A549 (cell line): Measurements from ENCODE around the gene CCDC7. TPM values are rescaled to one million over a fixed set of nuclear protein-coding genes. Genes with fewer than 3 reads are reported as not detected.
"Not testable (repeated sequence)": the region's sequence is repeated elsewhere in the genome, so short reads cannot be mapped to it uniquely, and the experiment has no call there.

ENCODE experiments used
- ATAC-seq, 2 experiments: fragments of 200-7000 bp in 1 of 2; fragments of >200 bp in 1 of 2; cut with Nextera tagmentation in 1 of 2; cut with Tn5 transposase in 1 of 2; 3 replicates each; pipeline versions ENCODE4 v1.8.0 to v1.9.1; 2018 to 2020; ENCODE audit warnings: mild to moderate bottlenecking in 1 of 2, moderate library complexity in 1 of 2
- CTCF ChIA-PET: fragments of 300-600 bp; sonication (Branson Sonifier 250); formaldehyde crosslinking; extraction: SDS; loops from one replicate; lab custom pipeline; 2021; ENCODE audit warnings: antibody characterized with exemption, inconsistent platforms; lab: Yijun Ruan, JAX
- POLR2A ChIA-PET: fragments of 350-600 bp; formaldehyde crosslinking; extraction: SDS; loops from one replicate; lab custom pipeline; 2021; ENCODE audit warnings: antibody characterized with exemption, inconsistent platforms; lab: Yijun Ruan, JAX
- DNase-seq, 2 experiments: peaks; one replicate each; pipeline versions ENCODE4 v3.0.0 to v3.0.0-alpha.2; 2011 to 2016; ENCODE audit warnings: low read depth in 1 of 2, low spot score in 1 of 2
- FAIRE-seq: peaks from 2 replicates; lab custom pipeline; 2011; peaks lifted over from hg19 to GRCh38; lab: Jason Lieb, UNC
- H3K27ac ChIP-seq, 2 experiments: fragments of >200 bp; sonication (Bioruptor Twin); formaldehyde crosslinking; 3 replicates each; pipeline ENCODE4 v1.5.1; 2016 to 2017
- H3K4me1 ChIP-seq: fragments of >200 bp; sonication (Bioruptor Twin); formaldehyde crosslinking; 3 replicates; pipeline ENCODE4 v1.6.1; 2016
- H3K4me2 ChIP-seq: fragments of >200 bp; sonication (Bioruptor Twin); formaldehyde crosslinking; 3 replicates; pipeline ENCODE4 v1.6.1; 2016
- H3K4me3 ChIP-seq: fragments of >200 bp; sonication (Bioruptor Twin); formaldehyde crosslinking; 3 replicates; pipeline ENCODE4 v1.5.1; 2016
- H3K9me3 ChIP-seq: fragments of >200 bp; sonication (Bioruptor Twin); formaldehyde crosslinking; 3 replicates; pipeline ENCODE4 v1.6.1; 2016
- BCL3 ChIP-seq: fragments of >200 bp; sonication (Bioruptor Twin); formaldehyde crosslinking; IDR thresholded peaks from 3 replicates; pipeline ENCODE4 v1.6.1; 2016
- BHLHE40 ChIP-seq: IDR thresholded peaks from 2 replicates; pipeline ENCODE4 v1.6.1; 2012; ENCODE audit warnings: low read depth, low read length, inconsistent platforms
- CEBPB ChIP-seq, 2 experiments: fragments of >200 bp in 1 of 2; sonication (Bioruptor Twin) in 1 of 2; formaldehyde crosslinking in 1 of 2; IDR thresholded peaks; 2 replicates each; pipeline ENCODE4 v1.6.1; 2012 to 2016
- CHD2 ChIP-seq: fragments of 150-350 bp; IDR thresholded peaks from 2 replicates; pipeline ENCODE4 v1.6.1; 2014; ENCODE audit warnings: low read length; ENCODE audit not compliant: partially characterized antibody
- E2F6 ChIP-seq: IDR thresholded peaks from 2 replicates; pipeline ENCODE4 v1.6.1; 2012; ENCODE audit warnings: low read depth, borderline replicate concordance
- EHMT2 ChIP-seq: fragments of 200-600 bp; sonication (generic); IDR thresholded peaks from 2 replicates; pipeline ENCODE4 v1.6.1; 2016; ENCODE audit warnings: antibody characterized with exemption, low read depth, mild to moderate bottlenecking, moderate library complexity
- ELK1 ChIP-seq: fragments of 150-350 bp; IDR thresholded peaks from 2 replicates; pipeline ENCODE4 v1.6.1; 2014; ENCODE audit warnings: low read depth, mild to moderate bottlenecking, low read length
- FOSB ChIP-seq: fragments of 250-450 bp; sonication (Bioruptor Pico); IDR thresholded peaks from 2 replicates; pipeline ENCODE4 v1.5.0; 2020; ENCODE audit warnings: mild to moderate bottlenecking, moderate library complexity
- FOSL2 ChIP-seq, 2 experiments: fragments of 450-650 bp in 1 of 2; fragments of >200 bp in 1 of 2; sonication (Bioruptor Twin) in 1 of 2; formaldehyde crosslinking; IDR thresholded peaks; 2 replicates each; pipeline versions ENCODE4 v1.5.0 to v1.6.1; 2016 to 2020; ENCODE audit warnings: mild to moderate bottlenecking in 1 of 2, moderate library complexity in 1 of 2
- HEYL ChIP-seq: fragments of 250-450 bp; sonication (Bioruptor Pico); IDR thresholded peaks from 2 replicates; pipeline ENCODE4 v1.8.0; 2021; ENCODE audit warnings: mild to moderate bottlenecking, moderate library complexity
- HOXB13 ChIP-seq: fragments of 250-450 bp; sonication (Bioruptor Pico); IDR thresholded peaks from 2 replicates; pipeline ENCODE4 v1.5.0; 2020; ENCODE audit warnings: low read depth, mild to moderate bottlenecking, moderate library complexity
- JUNB ChIP-seq: fragments of >200 bp; sonication (Bioruptor Twin); formaldehyde crosslinking; IDR thresholded peaks from 2 replicates; pipeline ENCODE4 v1.6.1; 2016
- KDM1A ChIP-seq: fragments of 200-600 bp; sonication (generic); IDR thresholded peaks from 2 replicates; pipeline ENCODE4 v1.6.1; 2016; ENCODE audit warnings: low read depth, mild to moderate bottlenecking
- KDM5A ChIP-seq: fragments of 200-600 bp; sonication (generic); IDR thresholded peaks from 2 replicates; pipeline ENCODE4 v1.6.1; 2016; ENCODE audit warnings: antibody characterized with exemption, mild to moderate bottlenecking
- MAFK ChIP-seq: fragments of 450-650 bp; IDR thresholded peaks from 2 replicates; pipeline ENCODE4 v1.6.1; 2014; ENCODE audit not compliant: partially characterized antibody
- MYC ChIP-seq: IDR thresholded peaks from 2 replicates; pipeline ENCODE4 v1.6.1; 2012; ENCODE audit warnings: mild to moderate bottlenecking, inconsistent platforms, low read length, improper control_type of control experiment, borderline replicate concordance
- NFE2L2 ChIP-seq: fragments of 150-350 bp; conservative IDR thresholded peaks from 2 replicates; pipeline ENCODE4 v1.6.1; 2014; ENCODE audit warnings: low read length
- NPAS2 ChIP-seq: fragments of 250-450 bp; sonication (Bioruptor Pico); IDR thresholded peaks from 2 replicates; pipeline ENCODE4 v1.8.0; 2022; ENCODE audit warnings: mild to moderate bottlenecking, moderate library complexity, borderline replicate concordance
- PBX3 ChIP-seq: IDR thresholded peaks from 2 replicates; pipeline ENCODE4 v1.6.1; 2012
- PHF8 ChIP-seq: fragments of 200-600 bp; sonication (generic); IDR thresholded peaks from 2 replicates; pipeline ENCODE4 v1.6.1; 2016; ENCODE audit warnings: low read depth, mild to moderate bottlenecking, antibody characterized with exemption, moderate library complexity, borderline replicate concordance
- POLR2A ChIP-seq: IDR thresholded peaks from 2 replicates; pipeline ENCODE4 v1.6.1; 2012; ENCODE audit warnings: mild to moderate bottlenecking, low read length
- RAD21 ChIP-seq, 2 experiments: fragments of >200 bp in 1 of 2; sonication (Bioruptor Twin) in 1 of 2; formaldehyde crosslinking in 1 of 2; IDR thresholded peaks in 1 of 2; conservative IDR thresholded peaks in 1 of 2; 2 replicates in 1 of 2; 3 replicates in 1 of 2; pipeline ENCODE4 v1.6.1; 2012 to 2018; ENCODE audit warnings: inconsistent platforms in 1 of 2
- RFX5 ChIP-seq: fragments of 450-650 bp; IDR thresholded peaks from 2 replicates; pipeline ENCODE4 v1.7.1; 2014; ENCODE audit warnings: antibody characterized with exemption, mild to moderate bottlenecking, moderate library complexity
- RNF2 ChIP-seq: fragments of 200-600 bp; sonication (generic); IDR thresholded peaks from 2 replicates; pipeline ENCODE4 v1.6.1; 2016; ENCODE audit warnings: low read depth, mild to moderate bottlenecking, antibody characterized with exemption, moderate library complexity, borderline replicate concordance
- SMC3 ChIP-seq: fragments of >200 bp; sonication (Bioruptor Twin); formaldehyde crosslinking; IDR thresholded peaks from 3 replicates; pipeline ENCODE4 v1.6.1; 2018; ENCODE audit warnings: inconsistent platforms
- ZC3H11A ChIP-seq: fragments of 450-650 bp; IDR thresholded peaks from 2 replicates; pipeline ENCODE4 v1.6.1; 2014; ENCODE audit warnings: antibody characterized with exemption, mild to moderate bottlenecking
- ZFP36 ChIP-seq: fragments of 450-650 bp; IDR thresholded peaks from 2 replicates; pipeline ENCODE4 v1.6.1; 2014; ENCODE audit warnings: borderline replicate concordance; ENCODE audit not compliant: partially characterized antibody
- WGBS: methylation state at CpG from one replicate; pipeline ENCODE4 v1.1.6; 2017; ENCODE audit errors: missing lambda C conversion rate; 5-methylcytosine and 5-hydroxymethylcytosine counted together
- polyA plus RNA-seq, 4 experiments: library from polyadenylated mRNA; depleted of rRNA in 3 of 4; stranded (reverse); fragments of >200 nt; fragmentation: RNase III in 1 of 4; extraction: RNeasy Plus Mini Kit Qiagen cat#74134 plus additional on column Dnase treatment in 1 of 4; gene quantifications; 2 replicates in 3 of 4; 3 replicates in 1 of 4; pipeline ENCODE4 v1.2.3, GENCODE V29; 2011 to 2017
- TF ChIP-seq, protein P1 (sequence below): fragments of 450-650 bp; IDR thresholded peaks from 2 replicates; pipeline ENCODE4 v1.6.1; 2014; ENCODE audit warnings: antibody characterized with exemption

The CCDC7 gene
- polyA plus RNA-seq, 2 of the 4 experiments (the other 2 are of a cell fraction): 1.2 to 2.9 TPM

- CTCF ChIA-PET: no interaction called here
- ATAC-seq (no peak), FAIRE-seq (no peak), DNase-seq (no peak)
- POLR2A ChIA-PET: interaction anchor here (0.6 kb wide), 1 partner anchor 14 kb away, joined by 3 read pairs; no protein-coding TSS in a partner anchor
- H3K9me3 ChIP-seq: peaks cover 14% of the 10 kb centered on the region; the same call in 2 of the 3 replicates
- 53% methylated on average over 2 of the region's 2 CpGs for WGBS
- H3K27ac ChIP-seq: no peak overlapping the region
- H3K4me2 ChIP-seq: no peak overlapping the region
- H3K4me3 ChIP-seq: no peak overlapping the region
- TF ChIP-seq ZC3H11A: no peak
- no peak for TF ChIP-seq PBX3
- TF ChIP-seq KDM1A: no peak
- no peak for TF ChIP-seq CEBPB (IDR thresholded peaks at IDR 0.05)
- TF ChIP-seq RFX5: no peak
- no peak for TF ChIP-seq RNF2
- TF ChIP-seq KDM5A: no peak
- no peak for TF ChIP-seq ZFP36
- TF ChIP-seq ELK1: no peak
- TF ChIP-seq, protein P1, sequence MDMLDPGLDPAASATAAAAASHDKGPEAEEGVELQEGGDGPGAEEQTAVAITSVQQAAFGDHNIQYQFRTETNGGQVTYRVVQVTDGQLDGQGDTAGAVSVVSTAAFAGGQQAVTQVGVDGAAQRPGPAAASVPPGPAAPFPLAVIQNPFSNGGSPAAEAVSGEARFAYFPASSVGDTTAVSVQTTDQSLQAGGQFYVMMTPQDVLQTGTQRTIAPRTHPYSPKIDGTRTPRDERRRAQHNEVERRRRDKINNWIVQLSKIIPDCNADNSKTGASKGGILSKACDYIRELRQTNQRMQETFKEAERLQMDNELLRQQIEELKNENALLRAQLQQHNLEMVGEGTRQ: no peak
- TF ChIP-seq EHMT2: no peak
- TF ChIP-seq RAD21 (conservative IDR thresholded peaks at IDR 0.05 in 1 of 2, IDR thresholded peaks at IDR 0.05 in 1 of 2): no peak
- no peak for TF ChIP-seq NPAS2
- no peak for TF ChIP-seq JUNB
- TF ChIP-seq E2F6: no peak
- TF ChIP-seq NFE2L2: no peak
- TF ChIP-seq CHD2: no peak
- TF ChIP-seq FOSB (CRISPR knock-in tag): no peak
- no peak for TF ChIP-seq PHF8
- no peaks in the 10 kb centered on the region for H3K4me1 ChIP-seq
Observed at GRCh38 chr10:32600317-32600716, 154.4 kb downstream of the CCDC7 start.

DNA sequence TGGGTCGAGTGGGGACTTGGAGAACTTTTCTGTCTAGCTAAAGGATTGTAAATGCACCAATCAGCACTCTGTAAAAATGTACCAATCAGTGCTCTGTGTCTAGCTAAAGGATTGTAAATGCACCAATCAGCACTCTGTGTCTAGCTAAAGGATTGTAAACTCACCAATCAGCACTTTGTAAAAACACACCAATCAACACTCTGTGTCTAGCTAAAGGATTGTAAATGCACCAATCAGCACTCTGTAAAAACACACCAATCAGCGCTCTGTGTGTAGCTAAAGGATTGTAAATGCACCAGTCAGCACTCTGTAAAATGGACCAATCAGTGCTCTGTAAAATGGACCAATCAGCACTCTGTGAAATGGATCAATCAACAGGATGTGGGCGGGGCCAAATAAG, 155.6 kb downstream of the CCDC7 start:
- WGBS: 40% methylated on average over 3 of the region's 3 CpGs
- not testable (repeated sequence) for DNase-seq

GRCh38 chr10:32605787-32606186, 159.8 kb downstream of the CCDC7 start:
- TF ChIP-seq POLR2A (no peak), NFE2L2 (no peak), HEYL (CRISPR knock-in tag) (no peak), MYC (no peak), FOSL2 (IDR thresholded peaks at IDR 0.05) (no peak), FOSL2 (CRISPR knock-in tag; IDR thresholded peaks at IDR 0.05) (no peak), CHD2 (no peak), FOSB (CRISPR knock-in tag) (no peak), CEBPB (IDR thresholded peaks at IDR 0.05) (no peak), HOXB13 (CRISPR knock-in tag) (no peak), BCL3 (no peak), KDM5A (no peak), SMC3 (no peak), JUNB (no peak), ZC3H11A (no peak), BHLHE40 (no peak)

More for the DNA sequence above, 155.6 kb downstream of the CCDC7 start:
- peaks cover 14% of the 10 kb centered on the region; the same call in 2 of the 3 replicates for H3K9me3 ChIP-seq
- H3K4me2 ChIP-seq, POLR2A ChIA-PET, H3K4me1 ChIP-seq, FAIRE-seq, H3K4me3 ChIP-seq, ATAC-seq, H3K27ac ChIP-seq: not testable (repeated sequence)
- CTCF ChIA-PET: interaction anchor here (0.6 kb wide), 1 partner anchor 485 kb away, joined by 3 read pairs; no protein-coding TSS in a partner anchor
- peak; percentile 71 for TF ChIP-seq MAFK

GRCh38 chr10:32610543-32610942, 164.6 kb downstream of the CCDC7 start:
- H3K4me1 ChIP-seq, POLR2A ChIA-PET, H3K4me2 ChIP-seq, H3K27ac ChIP-seq, DNase-seq, FAIRE-seq, ATAC-seq, H3K9me3 ChIP-seq, CTCF ChIA-PET, H3K4me3 ChIP-seq: not testable (repeated sequence)
- 89% methylated on average over 2 of the region's 2 CpGs for WGBS

More at GRCh38 chr10:32605787-32606186, 159.8 kb downstream of the CCDC7 start:
- DNase-seq: no peak
- H3K9me3 ChIP-seq: peaks cover 5% of the 10 kb centered on the region; the same call in 2 of the 3 replicates
- ATAC-seq: no peak
- H3K4me1 ChIP-seq: no peaks in the 10 kb centered on the region
- H3K4me2 ChIP-seq: no peak overlapping the region
- ChIA-PET POLR2A (no interaction called here), CTCF (interaction anchor here (1.0 kb wide), 1 partner anchor 21 kb away, joined by 3 read pairs; no protein-coding TSS in a partner anchor)
- no peak overlapping the region for H3K4me3 ChIP-seq
- 38% methylated on average over 2 of the region's 2 CpGs for WGBS
- FAIRE-seq: no peak
- no peak overlapping the region for H3K27ac ChIP-seq
